ENCODE data around the gene GATA6.

DNA sequence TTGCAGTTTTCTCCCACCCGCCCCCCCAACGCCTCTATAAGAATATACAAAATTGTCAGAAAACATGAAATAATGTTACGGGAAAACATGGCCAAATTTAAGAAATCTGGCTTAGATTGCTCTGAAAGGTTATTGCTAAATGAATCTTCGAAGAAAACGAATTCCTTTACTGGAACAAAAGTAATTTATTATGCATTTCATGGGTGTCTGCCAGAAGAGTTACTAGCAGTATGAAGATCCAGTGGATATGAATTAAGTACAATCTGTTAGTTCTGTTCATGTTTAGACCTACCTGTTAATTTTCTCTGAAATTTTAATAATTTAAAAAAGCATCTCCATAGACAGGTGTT lies 21.9 kb downstream of the GATA6 start:
- TF ChIP-seq EZH2 (IDR thresholded peaks at IDR 0.05; ENCODE audit: insufficient read depth, poor library complexity, severe bottlenecking) = no peak
- TF ChIP-seq EZH2phosphoT487 (IDR thresholded peaks at IDR 0.05; ENCODE audit: insufficient read depth, low read depth) = no peak

All from GM23248 (cell line).